Ecto neural progenitor cell (in vitro differentiated cells): Measurements from ENCODE around the gene CEACAM1.
"Not testable (repeated sequence)": the region's sequence is repeated elsewhere in the genome, so short reads cannot be mapped to it uniquely, and the experiment has no call there.

Experiments used
- DNase-seq: peaks from one replicate; pipeline ENCODE4 v3.0.0-alpha.2; 2018; ENCODE audit warnings: low spot score

CEACAM1 gene

GRCh38 chr19:42528354-42529247 lies at the start of gene CEACAM1:
TSS of gene CEACAM1 (minus strand) at chr19:42528481. CDS start at chr19:42528374, 107 bp downstream.
- DNase-seq: no peak

- DNase-seq: no peak
These were observed 48.7 kb upstream of the CEACAM1 start for GRCh38 chr19:42577016-42577415.

- DNase-seq: no peak
These were observed 48.0 kb upstream of the CEACAM1 start for GRCh38 chr19:42576241-42576640.

GRCh38 chr19:42573642-42574041 lies 45.4 kb upstream of the CEACAM1 start:
- DNase-seq: no peak

GRCh38 chr19:42571116-42571515 lies 42.8 kb upstream of the CEACAM1 start:
- no peak for DNase-seq

GRCh38 chr19:42569193-42569592 lies 40.9 kb upstream of the CEACAM1 start:
- DNase-seq: no peak

- no peak for DNase-seq
These were observed 39.7 kb upstream of the CEACAM1 start for GRCh38 chr19:42568006-42568405.

GRCh38 chr19:42567567-42567966 lies 39.3 kb upstream of the CEACAM1 start:
- DNase-seq: no peak

- no peak for DNase-seq
These were observed 35.3 kb upstream of the CEACAM1 start for GRCh38 chr19:42563352-42564210.

GRCh38 chr19:42561512-42561911 lies 33.2 kb upstream of the CEACAM1 start:
- DNase-seq: no peak

GRCh38 chr19:42560731-42561130 lies 32.5 kb upstream of the CEACAM1 start:
- no peak for DNase-seq

- no peak for DNase-seq
These were observed 30.3 kb upstream of the CEACAM1 start for GRCh38 chr19:42558450-42559150.

GRCh38 chr19:42557386-42557871 lies 29.1 kb upstream of the CEACAM1 start:
- not testable (repeated sequence) for DNase-seq

- DNase-seq: no peak
These were observed 27.5 kb upstream of the CEACAM1 start for GRCh38 chr19:42555801-42556200.

GRCh38 chr19:42555317-42555716 lies 27.0 kb upstream of the CEACAM1 start:
- DNase-seq: no peak

- DNase-seq: no peak
These were observed 25.8 kb upstream of the CEACAM1 start for GRCh38 chr19:42554046-42554575.

GRCh38 chr19:42553292-42554045 lies 25.2 kb upstream of the CEACAM1 start:
- no peak for DNase-seq

GRCh38 chr19:42552086-42553065 lies 24.1 kb upstream of the CEACAM1 start:
- DNase-seq: no peak

GRCh38 chr19:42550521-42550920 lies 22.2 kb upstream of the CEACAM1 start:
- DNase-seq: not testable (repeated sequence)

GRCh38 chr19:42549067-42549466 lies 20.8 kb upstream of the CEACAM1 start:
- DNase-seq: not testable (repeated sequence)
